HG02678 (cell line): Measurements from ENCODE around the gene PPIL3.
A peak's percentile ranks its signal among the peaks of the same experiment; 100 is the strongest.
"Not testable (repeated sequence)": the region's sequence is repeated elsewhere in the genome, so short reads cannot be mapped to it uniquely, and the experiment has no call there.

ENCODE experiments used
- ATAC-seq: cut with Tn5 transposase; IDR thresholded peaks from one replicate; pipeline ENCODE4 v1.9.1; 2021; ENCODE audit warnings: mild to moderate bottlenecking, moderate library complexity; ENCODE audit not compliant: unreplicated experiment

Gene PPIL3

GRCh38 chr2:200888704-200889625 is at the start of gene PPIL3, which contains the start of gene NIF3L1:
Gene PPIL3 (minus strand): TSS chr2:200889077. CDS start chr2:200887615, 1,462 bp downstream.
Gene NIF3L1 (plus strand): TSS chr2:200889371. CDS start chr2:200891944, 2,573 bp downstream.
- ATAC-seq: peak; percentile 89

- ATAC-seq: no peak
These were observed 42.2 kb upstream of the PPIL3 start for GRCh38 chr2:200930947-200931626.

GRCh38 chr2:200929334-200930249 is 40.7 kb upstream of the PPIL3 start:
- no peak for ATAC-seq

GRCh38 chr2:200922439-200922838 is 33.6 kb upstream of the PPIL3 start:
- no peak for ATAC-seq

- no peak for ATAC-seq
These were observed 24.8 kb upstream of the PPIL3 start for GRCh38 chr2:200913654-200914053.

- ATAC-seq: no peak
These were observed 21.1 kb upstream of the PPIL3 start for GRCh38 chr2:200909958-200910357.

- ATAC-seq: no peak
These were observed 16.9 kb upstream of the PPIL3 start for GRCh38 chr2:200905618-200906296.

GRCh38 chr2:200901459-200902072 is 12.7 kb upstream of the PPIL3 start:
- peak; percentile 98 for ATAC-seq

GRCh38 chr2:200899482-200899881 is 10.6 kb upstream of the PPIL3 start:
- no peak for ATAC-seq

- ATAC-seq: not testable (repeated sequence)
These were observed 7.1 kb downstream of the PPIL3 start for GRCh38 chr2:200881715-200882249.

- no peak for ATAC-seq
These were observed 10.5 kb downstream of the PPIL3 start for GRCh38 chr2:200878289-200878880.

GRCh38 chr2:200877443-200877842 is 11.4 kb downstream of the PPIL3 start:
- no peak for ATAC-seq

GRCh38 chr2:200873560-200873959 is 15.3 kb downstream of the PPIL3 start:
- no peak for ATAC-seq

- ATAC-seq: no peak
These were observed 17.7 kb downstream of the PPIL3 start for GRCh38 chr2:200871151-200871550.

GRCh38 chr2:200869014-200869413 is 19.9 kb downstream of the PPIL3 start:
- no peak for ATAC-seq

GRCh38 chr2:200864176-200865034 is 24.5 kb downstream of the PPIL3 start, which contains the start of gene CLK1:
Gene CLK1 (minus strand): TSS chr2:200864658. CDS start chr2:200861862, 2,796 bp downstream.
- peak; percentile 87 for ATAC-seq

- peak; percentile 2 for ATAC-seq
These were observed 25.1 kb downstream of the PPIL3 start for GRCh38 chr2:200863782-200864175.

- no peak for ATAC-seq
These were observed 26.3 kb downstream of the PPIL3 start for GRCh38 chr2:200862532-200863000.
